ENCODE measurements around the gene SPSB3.

SPSB3 gene

DNA sequence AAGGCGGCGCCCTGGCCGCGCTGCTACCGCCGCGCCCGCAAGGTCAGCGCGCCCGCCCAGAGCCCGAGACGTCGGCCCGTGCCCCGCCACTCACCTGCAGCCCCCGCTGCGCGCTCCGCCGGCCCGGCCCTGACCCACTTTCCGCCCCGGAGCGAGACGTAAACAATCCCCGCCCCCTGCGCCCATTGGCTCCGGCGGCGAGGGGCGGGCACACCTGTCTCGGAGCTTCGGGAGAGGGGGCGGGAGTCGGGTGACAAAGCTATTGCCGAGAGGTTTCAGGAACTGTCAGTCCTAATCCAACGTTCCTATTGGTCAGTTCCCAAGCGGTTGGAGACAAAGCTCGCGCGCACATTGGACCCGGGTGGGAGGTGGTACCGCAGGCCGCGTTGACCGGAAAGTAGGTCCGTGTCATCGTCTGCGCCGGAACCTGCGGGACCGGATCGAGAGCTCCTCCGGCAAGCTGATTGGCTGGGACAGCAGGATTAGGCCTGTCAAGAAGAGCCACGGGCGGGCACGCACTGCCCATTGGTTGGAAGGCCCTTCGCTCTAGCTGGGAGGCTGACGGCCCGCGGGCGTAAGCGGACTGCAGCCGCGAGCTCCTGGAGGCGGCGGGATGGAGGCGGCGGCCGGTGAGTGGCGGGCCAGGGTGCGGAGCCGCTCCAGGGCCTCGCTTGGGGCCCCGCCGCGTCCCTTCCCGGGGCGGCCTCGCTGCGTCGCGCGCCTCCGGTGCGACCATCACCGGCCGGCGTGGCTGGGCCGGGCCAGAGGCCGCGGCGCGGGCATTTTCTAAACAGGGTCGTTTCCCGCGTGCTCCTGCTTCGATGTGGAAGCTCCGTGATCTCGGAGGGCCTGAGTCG lies at the start of gene SPSB3, which contains the start of gene NUBP2:
Gene SPSB3 (minus strand): TSS at position 164 of the 857 bp plus-strand sequence. CDS start 1,088 bp downstream, outside the sequence.
Gene NUBP2 (plus strand): TSS at position 553 of the 857 bp plus-strand sequence. CDS start 61 bp downstream, at position 614.
- peak; percentile 100 for DNase-seq

DNA sequence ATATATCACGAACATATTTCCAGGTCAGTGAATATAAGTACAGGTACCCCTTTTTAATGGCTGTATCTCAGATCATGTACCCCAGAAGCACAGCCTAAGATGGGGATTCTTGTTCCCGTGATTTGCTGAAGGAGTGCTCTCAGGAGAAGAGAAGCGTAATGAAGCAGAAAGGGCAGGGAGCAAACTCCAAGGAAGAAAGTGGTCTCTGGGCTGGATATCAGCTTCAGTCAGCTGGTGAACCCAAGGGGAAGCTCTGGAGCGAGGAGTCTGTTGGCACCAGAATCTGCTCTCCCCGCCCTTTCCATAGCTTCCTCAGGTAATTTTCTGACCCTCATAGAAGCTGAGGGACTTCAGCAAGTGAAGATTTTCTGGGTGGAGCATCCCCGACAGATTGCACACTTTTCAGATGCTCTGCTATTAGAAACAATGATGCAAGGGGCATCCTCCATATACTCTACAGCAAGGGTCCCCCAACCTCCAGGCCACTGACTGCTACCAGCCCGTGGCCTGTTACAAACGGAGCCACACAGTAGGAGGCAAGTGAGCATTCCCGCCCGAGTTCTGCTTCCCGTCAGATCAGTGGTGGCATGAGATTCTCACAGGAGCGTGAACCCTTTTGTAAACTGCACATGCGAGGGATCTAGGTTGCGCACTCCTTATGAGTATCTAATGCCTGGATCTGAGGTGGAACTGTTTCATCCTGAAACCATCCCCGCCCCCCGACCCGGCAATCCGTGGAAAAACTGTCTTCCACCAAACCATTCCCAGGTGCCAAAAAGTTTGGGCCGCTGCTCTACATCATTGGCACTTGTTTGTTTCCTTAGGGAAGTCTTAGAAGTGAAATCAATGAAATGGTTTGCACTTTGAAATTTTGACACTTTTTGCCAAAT lies 49.1 kb upstream of the SPSB3 start:
- DNase-seq, result no peak

DNA sequence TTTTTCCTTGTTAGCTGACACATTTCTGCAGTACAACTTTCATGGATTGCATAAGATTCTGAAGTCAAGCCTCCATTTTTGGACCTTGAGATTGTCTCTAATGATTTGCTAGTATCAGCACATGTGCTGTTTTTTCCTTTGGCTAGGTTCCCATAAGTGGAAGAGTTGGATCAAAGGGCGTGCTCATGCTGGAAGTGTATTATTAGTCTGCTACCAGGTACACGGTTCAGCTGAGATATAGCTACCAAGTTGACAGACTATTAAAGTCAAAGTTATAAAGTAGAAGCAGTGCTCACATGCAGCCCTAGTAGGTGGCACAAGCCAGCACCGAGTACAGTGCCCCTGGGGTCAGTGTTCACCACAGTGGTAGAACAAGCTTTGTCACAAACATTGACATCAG lies 47.8 kb upstream of the SPSB3 start:
- DNase-seq, result no peak

DNA sequence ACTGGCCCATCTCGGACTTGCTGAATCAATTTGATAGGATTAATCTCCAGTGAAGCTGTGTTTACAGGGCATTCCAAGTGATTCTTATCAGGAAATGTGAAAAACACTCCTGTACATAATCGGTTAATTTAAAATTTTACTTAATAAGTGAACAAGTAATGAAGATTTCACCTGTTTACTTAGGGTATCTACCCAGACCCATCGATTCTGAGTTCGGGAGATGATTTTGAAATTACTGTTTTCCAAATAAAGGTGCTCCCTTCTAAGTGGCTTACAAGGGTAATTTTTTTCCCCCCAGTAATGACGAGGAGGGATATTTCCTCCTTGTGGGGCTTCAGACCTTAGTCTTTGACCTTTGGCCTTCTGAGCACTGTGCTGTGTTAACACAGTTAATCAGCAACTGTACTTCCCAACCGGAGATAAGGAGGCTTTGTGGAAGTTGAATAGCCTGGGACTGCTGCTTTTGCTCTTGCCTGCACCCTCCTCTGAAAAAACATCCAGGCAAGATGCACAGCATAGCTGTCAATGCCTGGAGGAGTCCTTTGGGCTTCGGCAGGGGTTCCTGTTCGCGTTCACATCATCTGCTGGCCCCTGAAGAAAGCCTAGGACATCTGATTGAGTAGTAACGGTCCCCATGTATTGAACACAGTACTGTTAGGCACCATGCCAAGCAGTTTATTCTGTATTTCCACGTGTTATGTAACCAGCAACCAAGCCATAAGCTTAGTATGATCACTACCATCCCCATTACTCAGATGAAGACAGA lies 46.5 kb upstream of the SPSB3 start:
- DNase-seq, result no peak

DNA sequence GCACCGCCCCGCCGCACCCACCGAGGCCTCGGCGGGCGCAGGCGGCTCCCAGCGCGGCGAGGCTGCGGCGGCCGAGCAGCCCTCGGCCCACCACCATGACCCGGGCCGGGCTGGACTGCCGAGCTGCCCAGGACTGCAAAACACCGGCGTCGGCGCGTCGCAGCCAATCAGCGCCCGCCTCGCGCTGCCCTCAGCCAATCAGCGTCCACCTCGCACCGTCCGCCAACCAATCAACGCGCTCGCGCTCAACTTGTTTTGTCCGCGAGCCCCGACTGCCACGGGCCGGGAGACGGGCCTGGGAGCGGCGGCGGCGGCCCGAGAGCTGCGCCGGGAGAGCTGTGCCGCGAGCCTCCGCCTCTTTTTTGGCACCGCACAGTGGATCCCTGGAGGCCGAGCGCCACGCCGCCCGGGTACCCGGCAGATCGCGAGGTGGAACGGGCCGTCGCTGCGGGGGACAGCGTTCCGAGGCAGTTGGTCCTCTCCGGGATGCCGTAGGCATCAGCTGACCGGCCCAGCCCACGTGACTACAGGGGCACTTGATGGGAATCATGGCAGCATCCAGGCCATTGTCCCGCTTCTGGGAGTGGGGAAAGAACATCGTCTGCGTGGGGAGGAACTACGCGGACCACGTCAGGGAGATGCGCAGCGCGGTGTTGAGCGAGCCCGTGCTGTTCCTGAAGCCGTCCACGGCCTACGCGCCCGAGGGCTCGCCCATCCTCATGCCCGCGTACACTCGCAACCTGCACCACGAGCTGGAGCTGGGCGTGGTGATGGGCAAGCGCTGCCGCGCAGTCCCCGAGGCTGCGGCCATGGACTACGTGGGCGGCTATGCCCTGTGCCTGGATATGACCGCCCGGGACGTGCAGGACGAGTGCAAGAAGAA lies 44.6 kb upstream of the SPSB3 start, which contains the start of the genes FAHD1 and HAGH:
Gene FAHD1 (plus strand): TSS at position 516 of the 883 bp plus-strand sequence. CDS start 33 bp downstream, at position 549.
Gene HAGH (minus strand): TSS at position 135 of the 883 bp plus-strand sequence. CDS start 38 bp downstream, at position 97.
- peak; percentile 96 for DNase-seq

DNA sequence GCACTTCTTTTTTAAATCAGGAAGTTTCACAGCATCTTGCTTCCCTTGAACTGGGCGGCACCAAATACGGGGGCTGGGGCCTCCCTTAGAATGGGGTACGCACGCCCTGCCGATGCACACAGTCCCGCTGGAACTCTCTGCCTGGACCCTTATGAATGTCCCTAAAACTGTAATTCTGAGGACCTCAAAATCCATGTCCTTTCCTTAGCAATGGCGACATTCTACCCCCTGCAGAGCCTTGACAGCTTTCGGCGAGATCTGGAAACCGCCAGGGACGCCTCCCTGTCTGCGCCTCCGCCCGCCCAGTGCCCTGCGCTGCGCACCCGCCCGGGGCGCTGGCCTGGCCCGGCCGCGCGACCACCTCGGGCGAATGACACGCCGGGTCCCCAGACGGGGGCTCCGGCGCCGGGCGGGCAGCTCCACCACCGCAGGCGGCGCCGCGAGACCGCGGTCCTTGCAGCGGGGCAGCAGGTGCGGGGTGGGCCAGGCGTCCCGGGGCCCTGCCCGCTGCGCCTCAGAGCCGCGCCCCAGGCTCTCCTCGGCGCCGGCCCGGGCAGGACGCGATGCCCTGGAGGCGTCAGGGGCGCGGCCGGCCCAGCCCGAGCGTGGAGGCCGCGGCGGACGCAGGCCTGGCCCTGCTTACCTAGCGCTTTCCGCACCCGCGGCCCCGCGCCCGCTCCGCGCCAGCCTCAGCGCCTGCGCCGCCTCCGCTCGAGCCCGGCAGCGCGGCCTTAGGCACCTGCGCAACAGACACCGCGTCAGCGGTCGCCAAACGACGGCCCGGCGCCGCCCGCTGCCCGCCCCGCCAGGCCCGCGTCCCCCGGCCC lies 43.7 kb upstream of the SPSB3 start:
- no peak for DNase-seq

DNA sequence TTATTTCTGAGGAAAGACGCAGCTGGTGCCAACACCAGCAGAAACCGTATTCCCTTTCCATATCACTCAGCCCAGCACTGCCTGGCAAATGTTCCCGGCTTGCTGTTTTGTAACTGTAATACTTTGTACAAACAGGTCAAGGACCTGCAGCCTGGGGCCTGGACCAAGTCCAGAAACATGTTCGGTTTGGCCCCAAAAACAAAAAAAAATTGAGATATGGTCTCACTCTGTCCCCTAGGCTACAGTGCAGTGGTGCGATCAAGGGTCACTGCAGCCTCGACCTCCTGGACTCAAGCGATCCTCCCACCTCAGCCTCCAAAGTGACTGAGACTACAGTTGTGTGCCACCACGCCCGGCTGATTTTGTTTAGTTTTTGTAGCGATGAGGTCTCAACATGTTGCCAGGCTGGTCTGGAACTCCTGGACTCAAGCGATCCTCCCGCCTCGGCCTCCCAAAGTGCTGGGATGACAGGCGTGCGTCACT lies 43.1 kb upstream of the SPSB3 start:
- no peak for DNase-seq

DNA sequence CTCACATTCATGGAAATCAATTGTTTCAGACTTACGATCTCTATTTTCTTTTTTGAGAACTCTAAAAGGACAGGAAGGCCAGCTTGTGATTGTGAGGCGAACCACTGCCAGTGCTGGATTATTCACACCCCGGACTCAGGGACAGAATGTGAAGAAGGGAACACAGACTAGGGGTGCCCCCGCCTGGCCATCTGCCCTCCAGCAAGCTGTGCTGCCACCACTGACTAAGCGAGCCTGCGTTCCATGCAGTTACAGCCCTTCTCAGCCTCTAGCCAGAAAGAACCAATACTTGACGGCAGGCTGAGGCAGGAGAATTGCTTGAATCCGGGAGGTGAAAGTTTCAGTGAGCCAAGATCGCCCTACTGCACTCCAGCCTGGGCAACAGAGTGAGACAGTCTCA lies 41.5 kb upstream of the SPSB3 start:
- no peak for DNase-seq

DNA sequence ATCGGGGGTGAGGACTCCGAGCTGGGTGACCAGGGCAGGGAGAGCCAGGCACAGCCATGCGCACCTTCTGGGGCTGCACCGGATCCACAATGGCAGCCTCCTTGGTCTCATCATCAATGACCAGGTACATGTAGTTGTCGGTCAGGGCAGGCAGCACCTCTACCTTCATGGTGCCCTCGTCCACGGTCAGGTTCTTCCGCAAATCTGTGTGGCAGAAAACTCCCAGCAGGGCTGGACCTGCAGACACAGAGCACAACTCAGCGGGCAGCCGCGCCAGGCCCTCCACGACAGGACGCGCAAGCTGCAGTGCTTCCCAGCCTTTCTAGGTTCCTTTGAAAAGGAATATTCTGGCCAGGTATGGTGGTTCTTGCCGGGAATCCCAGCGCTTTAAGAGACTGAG lies 40.4 kb upstream of the SPSB3 start:
- DNase-seq, result no peak

DNA sequence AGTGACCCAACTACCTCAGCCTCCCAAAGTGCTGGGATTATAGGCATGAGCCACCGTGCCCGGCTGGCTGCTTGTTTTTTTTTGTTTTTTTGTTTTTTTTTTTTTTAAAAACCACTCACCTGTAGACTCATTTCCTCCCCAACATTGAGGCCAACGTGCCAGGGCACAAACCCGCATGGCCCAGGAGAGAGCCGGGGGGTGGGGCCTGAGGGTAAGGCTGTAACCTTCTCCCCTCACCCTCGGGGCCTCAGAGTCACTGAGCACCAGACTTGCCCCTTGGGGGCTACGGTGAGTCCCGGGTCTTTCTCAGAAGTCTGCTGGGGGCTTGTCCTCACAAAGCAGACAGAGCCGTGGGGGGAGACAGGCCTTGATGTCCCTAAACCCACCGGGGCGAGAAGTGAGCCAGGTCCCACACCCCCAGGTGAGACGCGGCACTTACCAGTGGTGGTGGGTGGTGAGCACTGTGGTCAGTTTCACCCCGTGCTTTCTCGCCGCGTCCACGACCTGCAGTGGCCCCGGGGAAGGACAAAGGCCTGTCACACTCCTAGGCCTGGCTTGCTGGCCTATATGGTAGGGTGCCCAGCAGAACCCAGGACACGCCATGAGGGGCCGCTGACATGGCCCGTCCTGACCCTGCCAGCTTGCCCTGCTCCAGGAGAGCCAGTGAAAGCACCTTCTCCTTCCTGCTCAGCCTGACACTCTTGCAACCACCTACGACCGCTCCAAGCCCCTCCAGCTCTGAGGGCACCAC lies 39.7 kb upstream of the SPSB3 start:
- no peak for DNase-seq

DNA sequence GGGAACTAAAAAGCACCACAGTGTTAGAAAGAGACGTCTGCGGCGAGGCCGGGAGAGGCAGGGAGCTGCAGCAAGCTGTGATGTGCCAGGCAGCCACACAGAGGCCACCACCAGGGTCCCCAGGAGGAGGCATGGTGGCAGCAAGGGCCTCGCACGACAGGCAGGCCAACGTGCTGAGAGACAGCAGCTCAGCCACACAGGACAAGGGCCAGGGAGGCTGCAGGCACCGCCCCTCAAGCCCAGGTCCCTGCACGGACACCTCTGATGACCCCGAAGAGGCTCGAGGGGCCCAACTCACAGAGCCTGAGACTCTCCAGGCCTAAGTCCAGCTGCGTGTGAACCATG lies 38.5 kb upstream of the SPSB3 start:
- no peak for DNase-seq

DNA sequence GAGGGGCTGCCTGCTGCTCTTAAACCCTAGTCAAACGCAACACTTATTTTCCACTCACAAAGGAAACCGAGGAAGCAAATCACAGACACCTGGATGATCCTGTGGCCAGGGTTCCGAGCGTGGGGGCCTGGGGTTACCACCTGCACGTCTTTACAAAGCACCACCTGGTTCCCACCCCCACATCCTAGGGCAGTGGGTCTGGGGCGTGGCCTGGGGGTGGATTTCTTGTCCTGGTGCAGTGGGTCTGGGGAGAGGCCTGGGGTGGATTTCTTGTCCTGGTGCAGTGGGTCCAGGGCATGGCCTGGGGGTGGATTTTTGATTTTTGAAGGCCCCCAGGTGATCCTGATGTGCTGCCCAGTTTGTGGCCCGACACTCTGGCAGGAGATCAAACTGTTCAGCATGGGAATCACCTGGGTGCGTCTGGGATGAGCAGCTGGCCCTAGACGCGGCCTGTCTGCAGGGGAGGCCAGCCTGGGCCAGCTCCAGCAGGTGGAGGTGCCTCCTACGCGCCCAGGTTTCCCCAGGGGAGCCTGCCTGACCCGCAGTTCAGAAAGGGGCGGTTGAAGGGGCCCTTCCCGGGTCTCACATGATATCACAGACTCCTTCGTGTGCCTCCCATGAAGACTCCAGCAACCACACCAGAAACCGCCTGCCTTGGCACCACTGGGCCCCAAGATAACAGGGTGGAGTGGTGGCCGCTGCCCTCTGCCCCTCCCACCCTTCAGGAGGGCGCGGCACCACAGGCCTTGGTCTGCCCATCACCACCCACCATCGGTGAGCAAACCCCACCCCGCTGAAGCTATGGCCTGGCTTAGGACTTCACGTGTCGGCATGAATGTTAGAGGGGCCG lies 38.0 kb upstream of the SPSB3 start:
- DNase-seq, result no peak

DNA sequence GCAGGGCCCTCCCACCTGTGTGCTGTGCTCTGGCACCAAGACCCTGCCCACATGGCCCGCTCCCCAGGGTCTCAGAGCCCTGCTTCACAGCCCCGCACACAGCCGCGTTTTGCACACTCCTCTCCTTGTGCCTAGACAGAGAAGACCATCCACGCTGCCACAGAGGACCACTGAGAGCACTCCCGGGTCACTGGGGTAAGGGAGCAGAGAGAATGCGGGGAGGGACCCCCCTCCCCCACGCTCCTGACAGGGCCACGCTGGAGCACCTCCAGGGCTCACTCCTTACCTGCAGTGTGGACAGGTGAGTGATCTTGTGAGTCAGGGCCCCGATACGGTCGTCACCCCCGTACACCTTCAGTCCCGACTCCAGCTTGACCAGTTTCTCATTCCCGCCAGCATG lies 37.2 kb upstream of the SPSB3 start:
- DNase-seq, result no peak

DNA sequence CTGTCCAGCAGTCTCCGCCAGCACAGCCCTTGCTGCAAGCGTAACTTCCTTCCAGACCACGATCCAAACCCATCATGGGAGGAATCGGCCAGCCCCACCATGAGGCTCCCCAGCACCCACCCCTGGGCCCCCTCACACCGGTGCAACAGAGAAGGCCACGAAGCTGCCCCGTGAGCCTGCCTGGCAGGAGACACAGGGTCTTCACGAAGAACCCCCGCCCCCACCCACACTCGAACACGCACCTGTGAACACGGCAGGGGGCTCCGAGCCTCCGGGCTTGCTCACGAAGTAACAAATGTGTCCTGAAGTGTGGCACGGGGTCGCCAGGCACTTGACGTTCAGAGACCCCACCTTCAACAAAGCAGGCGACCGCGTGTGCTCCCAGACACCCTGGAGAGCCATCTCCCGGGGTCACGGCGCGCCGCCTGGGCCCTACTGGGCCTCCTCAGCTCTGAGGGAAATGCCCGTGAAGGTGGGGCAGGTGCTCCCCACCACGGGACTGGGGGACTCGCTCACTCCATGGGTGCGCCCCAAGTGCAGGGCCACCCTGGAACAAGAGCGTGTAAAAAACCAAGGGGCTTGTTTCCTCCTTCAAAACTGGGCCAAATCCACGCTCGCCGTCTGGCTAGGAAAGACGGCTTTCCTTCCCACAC lies 36.6 kb upstream of the SPSB3 start:
- no peak for DNase-seq

DNA sequence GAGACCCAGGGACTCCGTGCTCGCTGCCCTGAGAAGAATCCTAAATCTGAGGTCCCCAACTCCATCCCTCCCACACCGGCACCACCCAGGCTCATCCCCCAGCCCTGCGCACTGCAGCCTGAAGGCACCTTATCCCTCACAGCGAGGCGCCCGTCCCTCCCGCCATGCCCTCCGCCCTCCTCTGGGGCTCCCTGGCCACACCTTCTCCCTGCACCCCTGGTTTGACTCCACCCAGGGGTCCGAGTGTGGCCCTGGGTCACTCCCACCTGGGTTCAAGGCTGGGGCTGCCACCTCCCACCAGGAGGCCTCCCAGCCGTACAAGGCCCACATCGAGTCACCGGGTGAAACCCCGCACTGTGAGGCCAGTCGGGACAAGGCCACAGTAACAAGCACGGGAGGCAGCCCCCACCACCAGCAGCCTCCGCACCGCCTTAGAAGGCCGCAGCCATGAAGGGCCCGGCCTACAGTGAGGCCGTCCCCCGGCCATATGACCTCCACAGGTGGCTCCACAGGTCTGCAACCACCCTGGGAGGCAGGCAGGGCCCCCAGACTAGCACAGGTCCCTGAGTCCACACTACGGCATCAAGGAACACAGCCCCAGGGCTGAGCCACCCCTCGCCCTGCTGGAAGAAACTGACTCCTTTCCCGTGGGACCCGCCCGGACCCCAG lies 36.0 kb upstream of the SPSB3 start:
- no peak for DNase-seq

DNA sequence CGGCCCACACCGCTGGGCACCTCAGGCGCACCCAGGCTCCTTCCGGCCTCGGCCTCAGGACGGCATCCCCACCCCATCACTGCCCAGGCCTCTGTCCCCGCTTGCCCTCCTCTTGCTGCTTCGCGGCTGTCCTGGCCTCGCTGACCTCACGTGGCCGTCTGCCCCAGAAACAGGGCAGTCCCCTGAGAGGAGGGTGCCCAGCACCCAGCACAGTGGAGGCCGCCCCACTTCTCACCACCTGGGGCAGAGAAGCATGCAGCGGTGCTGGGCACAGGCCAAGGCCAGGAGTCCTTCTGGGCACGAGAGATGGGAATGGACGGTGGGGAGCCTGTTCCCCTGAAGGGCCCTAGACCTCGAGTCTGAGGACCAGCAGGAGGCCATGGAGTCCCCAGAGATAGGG lies 35.3 kb upstream of the SPSB3 start:
- no peak for DNase-seq

DNA sequence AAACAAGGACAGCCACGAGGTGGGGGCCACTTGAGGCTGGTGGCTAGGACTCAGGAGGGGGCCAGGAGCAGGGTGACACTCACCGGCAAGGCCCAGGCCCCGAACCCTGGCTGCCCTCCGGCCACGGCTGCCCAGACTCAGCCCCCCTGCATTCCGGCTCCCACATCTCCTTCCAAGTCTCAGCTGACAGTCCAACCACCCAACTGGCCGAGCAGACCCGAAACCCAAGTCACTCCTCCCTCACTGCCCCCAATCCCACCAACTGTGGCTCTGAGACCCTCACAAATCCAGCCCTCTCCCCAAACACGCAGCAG lies 34.9 kb upstream of the SPSB3 start:
- no peak for DNase-seq
